OCI-LY7 (cell line): ENCODE data around the gene HSD17B14. TPM values are rescaled to one million over a fixed set of nuclear protein-coding genes. Genes with fewer than 3 reads are reported as not detected.
A peak's percentile ranks its signal among the peaks of the same experiment; 100 is the strongest.

ENCODE experiments used
- BruUV-seq: library from RNA; stranded (reverse); fragments of 400-500 nt; replicated peaks from 2 replicates; lab custom pipeline; 2021; lab: Mats Ljungman, UMichigan
- CTCF ChIA-PET: fragments of 300-600 bp; sonication (Branson Sonifier 250); formaldehyde crosslinking; loops from one replicate; lab custom pipeline; 2022; ENCODE audit warnings: antibody characterized with exemption; ENCODE audit not compliant: unreplicated experiment; lab: Charles Lee
- POLR2A ChIA-PET: fragments of 300-600 bp; sonication (Branson Sonifier 250); formaldehyde crosslinking; loops from one replicate; lab custom pipeline; 2022; ENCODE audit warnings: antibody characterized with exemption; lab: Charles Lee
- DNase-seq: peaks from one replicate; pipeline ENCODE4 v3.0.0-alpha.2; 2015; ENCODE audit warnings: low spot score
- H2AFZ ChIP-seq: fragments of 200-600 bp; sonication (generic), shearing (Covaris generic); 2 replicates; pipeline ENCODE4 v1.6.1; 2014; ENCODE audit warnings: mild to moderate bottlenecking, antibody characterized with exemption, low read length, moderate library complexity
- H3K27ac ChIP-seq: fragments of 200-600 bp; sonication (generic); 2 replicates; pipeline ENCODE4 v1.5.1; 2014; ENCODE audit warnings: mixed run types, low read depth, mild to moderate bottlenecking, moderate library complexity, low read length, inconsistent platforms; ENCODE audit not compliant: poor library complexity, severe bottlenecking
- H3K36me3 ChIP-seq: fragments of 200-600 bp; sonication (generic); 2 replicates; pipeline ENCODE4 v1.6.1; 2014; ENCODE audit warnings: mild to moderate bottlenecking, antibody characterized with exemption, low read length, moderate library complexity, mixed read lengths; ENCODE audit not compliant: insufficient read depth
- H3K4me1 ChIP-seq: fragments of 200-600 bp; sonication (generic); 2 replicates; pipeline ENCODE4 v1.5.1; 2014; ENCODE audit warnings: mild to moderate bottlenecking, low read length; ENCODE audit not compliant: insufficient read depth, poor library complexity, severe bottlenecking
- H3K4me2 ChIP-seq: fragments of 200-600 bp; sonication (generic); 2 replicates; pipeline ENCODE4 v1.6.1; 2014; ENCODE audit warnings: mild to moderate bottlenecking, low read length
- H3K4me3 ChIP-seq: fragments of 200-600 bp; sonication (generic); 2 replicates; pipeline ENCODE4 v1.5.1; 2014; ENCODE audit warnings: mild to moderate bottlenecking, low read depth, low read length; ENCODE audit not compliant: poor library complexity, severe bottlenecking
- H3K79me2 ChIP-seq: fragments of 200-600 bp; sonication (generic); 2 replicates; pipeline ENCODE4 v1.6.1; 2016; ENCODE audit warnings: low read depth, mild to moderate bottlenecking, low read length, moderate library complexity, mixed read lengths; ENCODE audit not compliant: insufficient read depth
- H3K9me2 ChIP-seq: fragments of 200-600 bp; sonication (generic); 2 replicates; pipeline ENCODE4 v1.6.1; 2016; ENCODE audit warnings: mild to moderate bottlenecking, low read length, mixed read lengths; ENCODE audit not compliant: insufficient read depth
- H3K9me3 ChIP-seq: fragments of 200-600 bp; sonication (generic); 2 replicates; pipeline ENCODE4 v1.6.1; 2014; ENCODE audit warnings: mild to moderate bottlenecking, mixed run types, low read length, mixed read lengths
- H4K20me1 ChIP-seq: fragments of 200-600 bp; sonication (generic); 2 replicates; pipeline ENCODE4 v1.6.1; 2014; ENCODE audit warnings: mild to moderate bottlenecking, antibody characterized with exemption, low read length, moderate library complexity, mixed read lengths; ENCODE audit not compliant: insufficient read depth
- CTCF ChIP-seq: fragments of 200-600 bp; sonication (generic); conservative IDR thresholded peaks from 2 replicates; pipeline ENCODE4 v1.5.1; 2014; ENCODE audit warnings: mild to moderate bottlenecking, antibody characterized with exemption, low read length, moderate library complexity, mixed read lengths
- EZH2phosphoT487 ChIP-seq: fragments of 200-600 bp; sonication (generic); IDR thresholded peaks from 2 replicates; pipeline ENCODE4 v1.6.1; 2018; ENCODE audit warnings: low read depth, borderline replicate concordance, mild to moderate bottlenecking, mixed run types, antibody characterized with exemption, low read length, moderate library complexity, mixed read lengths
- intact Hi-C: fragments of 100-400 bp; cut with micrococcal nuclease; formaldehyde crosslinking; loops from one replicate; pipeline ENCODE4 v1.10.0; 2022; ENCODE audit not compliant: unreplicated experiment
- total RNA-seq, 2 experiments: library from RNA; depleted of rRNA in 1 of 2; stranded (reverse); fragments of >200 nt in 1 of 2; shearing (Covaris generic) in 1 of 2; gene quantifications; 2 replicates each; pipeline ENCODE4 v1.2.3, GENCODE V29; 2014 to 2022

Gene HSD17B14
- total RNA-seq, 2 experiments from 2014 or later: 1.8 to 4.5 TPM

- DNase-seq: no peak
- Histone ChIP-seq H4K20me1 (no peaks in the 10 kb centered on the region), H3K9me3 (no peaks in the 10 kb centered on the region), H3K4me1 (peaks cover 17% of the 10 kb centered on the region), H3K36me3 (no peaks in the 10 kb centered on the region), H2AFZ (no peak overlapping the region), H3K9me2 (no peaks in the 10 kb centered on the region), H3K79me2 (no peaks in the 10 kb centered on the region), H3K27ac (no peak overlapping the region), H3K4me3 (no peak overlapping the region), H3K4me2 (no peak overlapping the region)
- ChIA-PET CTCF (interaction anchor here (0.7 kb wide), 1 partner anchor 101 kb away, joined by 5 read pairs; no protein-coding TSS in a partner anchor), POLR2A (no interaction called here)
- intact Hi-C loops: no loop called here
- TF ChIP-seq CTCF: no peak
- BruUV-seq: no TSS peak
Observed at GRCh38 chr19:48861313-48861712, 25.0 kb upstream of the HSD17B14 start.

GRCh38 chr19:48859711-48860572, 23.7 kb upstream of the HSD17B14 start:
- BruUV-seq: no TSS peak
- Histone ChIP-seq H3K9me3 (no peaks in the 10 kb centered on the region), H3K36me3 (no peaks in the 10 kb centered on the region), H2AFZ (peak overlapping the region; percentile 87), H3K4me2 (peak overlapping the region; percentile 59), H3K9me2 (no peaks in the 10 kb centered on the region), H3K4me1 (peaks cover 12% of the 10 kb centered on the region), H3K27ac (no peak overlapping the region), H3K79me2 (no peaks in the 10 kb centered on the region), H3K4me3 (peak overlapping the region; percentile 52), H4K20me1 (no peaks in the 10 kb centered on the region)
- TF ChIP-seq EZH2phosphoT487 (no peak), CTCF (no peak)
- ChIA-PET CTCF (no interaction called here), POLR2A (interaction anchor here (0.6 kb wide), 1 partner anchor 138 kb away, joined by 5 read pairs; no protein-coding TSS in a partner anchor)
- intact Hi-C loops: no loop called here
- no peak for DNase-seq
